ENCODE measurements around the gene RPS6KA5.
"Not testable (repeated sequence)": the region's sequence is repeated elsewhere in the genome, so short reads cannot be mapped to it uniquely, and the experiment has no call there.

Gene RPS6KA5

DNA sequence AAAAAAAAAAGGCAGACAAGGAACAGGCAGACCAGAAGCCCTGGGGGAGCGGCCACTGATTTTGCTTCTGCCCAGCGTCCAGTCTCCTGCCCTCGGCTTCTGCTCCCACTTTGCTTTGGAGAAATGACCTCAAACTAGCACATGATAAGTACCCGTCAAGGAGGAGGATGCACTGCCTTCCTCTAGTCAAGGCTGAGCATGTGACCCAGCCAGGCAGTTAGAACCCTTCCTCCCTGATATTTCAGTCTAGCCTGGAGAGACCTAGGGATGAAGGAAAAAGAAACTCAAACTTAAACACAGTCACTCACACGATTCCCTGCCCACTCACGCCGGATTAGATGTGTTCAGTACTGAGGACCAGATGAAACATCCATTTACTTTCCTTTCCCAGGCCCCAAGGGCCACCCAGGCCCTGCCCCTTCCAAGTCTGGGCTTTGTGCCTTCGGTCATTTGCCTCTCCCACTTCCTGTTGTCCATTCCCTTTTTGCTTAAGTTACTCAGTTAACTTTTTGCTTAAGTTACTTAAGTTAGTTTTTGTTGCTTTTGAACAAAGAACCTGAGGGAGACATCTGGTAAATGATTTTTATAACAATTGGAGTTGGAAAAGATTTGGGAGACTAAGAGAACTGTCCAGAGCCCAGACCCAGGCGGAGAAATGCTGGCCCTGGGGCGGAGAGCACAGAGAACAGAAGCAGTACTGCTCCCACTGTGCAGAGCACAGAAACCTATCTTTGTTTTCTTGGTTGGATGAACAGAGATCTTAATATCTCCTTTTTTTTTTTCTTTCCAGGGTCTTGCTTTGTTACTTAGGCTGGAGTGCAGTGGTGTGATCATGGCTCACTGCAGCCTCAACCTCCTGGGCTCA is 221.2 kb downstream of the RPS6KA5 start:
- no peak for DNase-seq (ENCODE audit: extremely low read depth in 1 of 2, low read depth in 1 of 2)

DNA sequence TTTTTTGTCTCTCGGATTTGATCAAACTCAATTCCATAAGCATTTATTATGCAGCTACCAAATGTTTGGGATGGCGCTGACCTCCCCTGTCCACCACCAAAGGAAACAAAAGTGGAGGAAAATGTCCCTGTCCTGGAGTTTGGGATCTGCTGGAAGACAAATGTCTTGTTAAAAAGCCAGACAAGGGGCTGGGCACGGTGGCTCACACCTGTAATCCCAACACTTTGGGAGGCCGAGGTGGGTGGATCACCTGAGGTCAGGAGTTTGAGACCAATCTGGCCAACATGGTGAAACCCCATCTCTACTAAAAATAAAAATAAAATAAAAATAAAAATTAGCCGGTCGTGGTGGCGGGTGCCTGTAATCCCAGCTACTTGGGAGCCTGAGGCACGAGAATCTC is 221.9 kb downstream of the RPS6KA5 start:
- DNase-seq (ENCODE audit: extremely low read depth in 1 of 2, low read depth in 1 of 2), result not testable (repeated sequence)

DNA sequence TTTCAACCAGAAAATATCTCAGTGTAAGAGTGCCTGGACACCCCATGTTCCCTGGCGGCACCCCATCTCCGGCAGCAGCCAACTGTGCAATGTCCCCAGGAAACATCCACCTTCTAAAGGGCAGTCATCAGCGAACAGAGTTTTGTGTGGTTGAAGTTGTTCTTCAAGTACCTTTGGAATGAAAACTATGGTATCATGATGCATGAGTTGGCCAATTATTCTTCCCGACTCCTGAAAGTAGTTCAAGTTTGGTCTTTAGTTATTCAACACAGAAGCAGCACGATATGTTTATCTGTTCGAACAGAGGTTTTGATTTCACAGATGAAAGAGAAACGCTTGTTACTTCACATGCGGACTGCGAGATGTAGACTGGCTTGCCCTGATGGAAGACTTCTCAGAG is 223.1 kb downstream of the RPS6KA5 start:
- no peak for DNase-seq (ENCODE audit: extremely low read depth in 1 of 2, low read depth in 1 of 2)

DNA sequence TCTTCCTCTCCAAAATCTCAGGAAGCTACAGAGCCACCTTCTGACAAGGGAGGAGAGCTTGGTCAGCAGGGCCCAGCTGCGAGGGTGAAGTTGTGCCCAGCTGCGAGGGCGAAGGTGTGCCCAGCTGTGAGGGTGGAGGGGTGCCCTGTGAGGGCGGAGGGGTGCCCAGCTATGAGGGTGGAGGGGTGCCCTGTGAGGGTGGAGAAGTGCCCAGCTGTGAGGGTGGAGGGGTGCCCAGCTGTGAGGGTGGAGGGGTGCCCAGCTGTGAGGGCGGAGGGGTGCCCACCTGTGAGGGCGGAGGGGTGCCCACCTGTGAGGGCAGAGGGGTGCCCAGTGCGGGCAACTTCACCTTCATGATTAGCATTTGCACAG is 223.8 kb downstream of the RPS6KA5 start:
- DNase-seq (ENCODE audit: extremely low read depth in 1 of 2, low read depth in 1 of 2), result no peak

DNA sequence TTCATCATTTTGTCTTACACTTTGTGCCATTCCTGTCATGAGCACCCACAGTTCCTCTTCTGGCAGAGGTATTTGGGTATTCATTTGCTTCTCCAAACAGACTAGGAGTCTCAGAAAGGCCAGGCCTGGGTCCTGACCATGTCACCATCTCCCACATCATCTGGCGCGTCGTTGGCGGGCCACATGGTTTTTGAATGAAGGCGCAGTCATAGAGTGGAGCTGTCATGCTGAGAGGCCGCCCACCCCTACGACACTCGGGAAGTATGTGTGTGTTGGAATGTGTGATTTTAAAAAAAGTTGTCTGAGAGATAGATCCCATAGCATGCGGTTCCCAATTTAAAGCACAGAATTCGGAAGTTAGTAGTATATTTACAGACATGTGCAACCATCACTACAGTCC is 228.6 kb downstream of the RPS6KA5 start:
- no peak for DNase-seq (ENCODE audit: extremely low read depth in 1 of 2, low read depth in 1 of 2)

DNA sequence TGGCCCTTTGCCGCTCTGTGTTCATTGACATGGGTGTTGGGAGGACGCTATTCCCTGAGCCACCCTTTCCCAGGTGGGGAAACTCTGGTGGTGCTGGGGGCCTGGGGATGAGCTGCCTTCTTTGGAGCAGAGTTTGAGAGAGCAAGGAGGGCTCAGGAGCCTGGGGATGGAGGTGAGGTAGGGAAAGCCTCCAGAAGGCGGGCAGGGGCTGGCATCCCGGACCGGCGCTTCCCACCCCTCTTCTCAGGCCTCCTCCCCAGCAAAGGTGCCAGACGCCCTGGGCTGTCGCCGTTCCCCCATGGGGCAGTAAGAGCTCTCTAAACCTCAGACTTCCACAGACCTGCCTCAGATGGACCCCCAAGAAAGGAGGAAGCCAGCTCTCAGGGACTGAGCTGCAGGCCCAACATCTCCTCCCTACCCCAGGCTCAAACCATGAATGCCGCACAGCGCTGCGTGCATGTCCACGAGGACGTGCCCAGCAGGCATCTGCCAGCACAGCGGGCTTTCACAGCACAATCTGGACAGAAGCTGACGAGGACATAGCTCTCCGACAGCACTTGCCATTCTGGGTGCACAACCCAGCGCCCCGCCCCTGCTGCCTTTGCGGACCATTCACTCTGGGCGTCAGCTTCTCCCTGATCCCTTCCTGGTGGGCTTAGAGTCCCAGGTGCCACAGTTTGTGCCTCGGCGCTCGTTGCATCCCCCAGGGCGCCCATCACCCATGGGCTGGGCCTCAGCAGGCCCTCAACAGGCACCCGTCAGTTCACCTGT is 229.3 kb downstream of the RPS6KA5 start:
- DNase-seq (ENCODE audit: extremely low read depth in 1 of 2, low read depth in 1 of 2), result no peak

DNA sequence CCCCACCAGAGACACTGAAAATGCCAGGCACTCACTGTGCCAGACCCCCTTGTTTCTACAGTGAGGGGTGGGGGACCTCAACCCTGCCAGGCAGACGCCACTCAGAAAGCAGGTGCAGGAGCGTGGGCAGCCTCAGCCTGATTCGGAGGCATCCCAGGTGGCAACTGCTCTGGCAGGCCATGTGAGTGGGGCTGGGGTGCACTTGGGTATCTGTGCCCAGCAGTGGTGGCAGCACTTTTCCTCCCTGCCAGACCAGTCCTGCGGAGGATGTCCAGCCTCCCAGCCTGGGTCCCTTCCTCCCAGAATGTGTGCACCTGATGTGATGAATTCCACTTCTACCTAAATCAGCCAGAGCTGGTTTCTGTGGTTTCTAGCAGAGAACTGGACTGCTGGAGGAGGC is 230.8 kb downstream of the RPS6KA5 start:
- DNase-seq (ENCODE audit: extremely low read depth in 1 of 2, low read depth in 1 of 2), result no peak

DNA sequence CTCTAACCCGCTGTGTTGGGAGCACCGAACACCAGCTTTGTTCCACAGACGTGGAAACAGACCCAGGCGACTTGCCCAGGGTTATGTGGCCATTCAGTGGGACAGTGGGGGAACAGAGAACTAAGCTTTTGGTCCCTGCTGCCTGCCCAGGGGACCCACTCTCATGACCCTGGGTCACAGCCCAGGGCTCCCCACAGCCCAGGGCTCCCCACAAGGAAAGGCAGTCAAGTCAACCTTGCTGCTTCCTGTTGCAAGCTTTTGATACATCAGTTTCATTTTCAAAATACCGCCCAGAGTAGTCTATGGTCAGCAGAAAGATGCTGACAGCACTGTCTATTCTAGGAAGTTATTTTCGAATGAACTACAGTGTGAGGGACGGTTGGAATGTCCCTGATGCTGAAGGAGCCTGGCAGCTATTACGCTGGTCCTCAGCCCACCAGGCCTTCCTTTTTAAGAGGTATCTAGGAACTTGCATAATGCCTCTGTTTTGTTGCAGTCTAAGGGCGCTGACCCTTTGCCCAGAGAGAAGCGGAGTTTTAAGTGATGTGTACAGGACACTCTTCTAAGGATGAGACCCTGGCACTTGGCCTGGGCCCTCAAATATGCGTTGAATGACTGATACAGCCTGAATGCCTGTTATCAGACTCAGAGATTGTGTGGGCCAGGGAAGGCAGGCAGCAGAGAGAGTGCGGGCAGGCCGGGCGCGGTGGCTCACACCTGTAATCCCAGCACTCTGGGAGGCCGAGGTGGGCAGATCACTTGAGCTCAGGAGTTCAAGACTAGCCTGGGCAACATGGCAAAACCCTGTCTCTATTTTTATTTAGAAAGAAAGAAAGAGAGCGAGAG is 231.6 kb downstream of the RPS6KA5 start:
- DNase-seq (ENCODE audit: extremely low read depth in 1 of 2, low read depth in 1 of 2), result no peak

DNA sequence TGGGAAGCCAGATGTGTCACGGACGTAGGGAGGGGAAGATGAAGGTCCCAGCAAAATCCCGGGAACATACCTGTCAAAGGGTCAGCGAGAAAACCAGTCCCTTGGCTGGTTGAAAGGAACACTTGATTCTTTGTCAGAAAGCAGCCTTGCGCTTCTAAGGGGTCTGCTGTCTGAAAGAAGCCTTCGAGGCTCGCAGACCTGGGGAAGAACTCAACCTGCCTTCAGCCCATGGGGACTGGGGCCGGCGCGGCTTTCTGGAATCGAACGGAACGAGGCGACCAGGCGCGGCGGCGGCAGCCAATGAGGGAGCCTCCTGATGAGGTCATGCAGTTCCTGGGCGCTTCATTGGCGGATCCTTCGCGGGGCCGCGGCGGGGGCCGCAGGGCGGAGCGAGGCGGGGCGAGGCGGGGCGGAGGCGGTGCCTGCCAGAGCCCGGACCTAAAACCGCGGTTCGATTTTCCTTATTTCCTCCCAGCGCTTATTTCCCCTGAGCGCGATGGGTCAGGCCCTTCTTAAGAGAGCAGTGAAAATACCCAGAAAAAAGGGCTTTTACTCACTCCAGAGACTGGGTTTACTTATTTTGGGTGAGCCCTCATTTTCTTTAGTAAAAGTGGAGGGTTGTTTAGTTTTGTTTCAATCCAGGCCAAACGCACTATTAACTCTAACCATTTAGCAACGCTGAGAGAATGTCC is 232.4 kb downstream of the RPS6KA5 start:
- DNase-seq (ENCODE audit: extremely low read depth in 1 of 2, low read depth in 1 of 2), result peak; percentile 70 to 84

DNA sequence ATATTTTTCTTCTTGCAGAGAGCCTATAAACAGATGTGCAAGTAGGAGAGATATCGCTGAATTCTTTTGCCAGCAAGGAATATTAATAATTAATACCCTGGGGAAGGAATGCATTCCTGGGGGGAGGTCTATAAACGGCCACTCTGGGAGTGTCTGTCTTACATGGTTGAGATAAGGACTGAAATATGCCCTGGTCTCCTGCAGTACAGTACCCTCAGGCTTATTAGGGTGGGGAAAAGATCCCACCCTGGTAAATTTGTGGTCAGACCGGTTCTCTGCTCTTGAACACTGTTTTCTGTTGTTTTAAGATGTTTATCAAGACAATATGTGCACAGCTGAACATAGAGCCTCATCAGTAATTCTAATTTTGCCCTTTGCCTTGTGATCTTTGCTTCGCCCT is 236.9 kb downstream of the RPS6KA5 start:
- not testable (repeated sequence) for DNase-seq (ENCODE audit: extremely low read depth in 1 of 2, low read depth in 1 of 2)

DNA sequence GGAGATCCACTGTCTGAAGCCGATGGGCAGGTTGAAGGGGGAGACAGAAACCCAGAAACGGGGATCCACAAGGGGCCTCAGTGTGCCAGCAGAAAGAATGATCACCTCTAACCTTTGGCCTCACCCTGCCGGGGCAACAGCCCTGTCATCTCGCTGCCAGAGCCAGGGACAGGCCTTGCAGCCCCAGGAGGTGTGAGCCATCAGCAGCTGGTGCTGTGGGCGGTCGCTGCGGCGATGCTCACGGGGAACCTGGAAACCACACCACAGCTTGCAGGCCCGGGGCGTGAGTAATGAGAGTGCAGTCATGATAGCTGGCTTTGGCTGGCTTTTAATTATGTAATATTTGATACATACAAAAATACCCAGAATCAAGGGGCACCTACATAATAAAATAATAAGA is 239.5 kb downstream of the RPS6KA5 start:
- DNase-seq (ENCODE audit: extremely low read depth in 1 of 2, low read depth in 1 of 2), result peak; percentile 31 to 41

DNA sequence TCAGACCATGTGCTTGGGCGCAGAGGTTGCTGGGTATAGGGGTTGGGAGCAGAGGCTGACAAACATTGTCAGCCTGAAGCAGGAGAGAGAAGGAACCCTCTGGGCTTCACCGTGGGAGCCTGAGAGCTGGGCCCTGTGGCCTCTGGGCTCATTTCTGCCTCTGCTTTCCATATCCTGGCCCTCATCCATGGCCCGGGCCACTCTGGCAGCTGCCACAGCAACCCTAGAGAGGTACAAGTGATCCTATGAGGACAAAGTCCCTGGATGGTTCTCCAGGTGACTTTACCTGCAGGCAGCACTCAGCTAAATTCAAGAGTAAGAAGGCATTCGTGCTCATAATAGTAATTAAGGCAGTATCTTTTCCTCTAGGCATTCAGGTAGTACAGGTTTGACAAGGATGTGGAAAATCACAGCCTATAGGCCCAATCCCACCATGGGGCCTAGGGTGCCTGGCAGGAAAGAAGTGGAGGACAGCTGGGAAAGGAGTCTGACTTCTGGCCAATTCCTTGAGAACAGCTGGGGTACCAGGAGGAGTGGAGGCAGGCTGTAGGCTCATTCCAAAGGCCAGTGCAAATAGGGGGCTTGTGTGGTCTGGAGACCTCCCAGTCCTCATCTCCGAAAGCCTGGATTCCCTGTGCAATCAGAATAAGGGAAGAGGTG is 240.6 kb downstream of the RPS6KA5 start:
- no peak for DNase-seq (ENCODE audit: extremely low read depth in 1 of 2, low read depth in 1 of 2)

DNA sequence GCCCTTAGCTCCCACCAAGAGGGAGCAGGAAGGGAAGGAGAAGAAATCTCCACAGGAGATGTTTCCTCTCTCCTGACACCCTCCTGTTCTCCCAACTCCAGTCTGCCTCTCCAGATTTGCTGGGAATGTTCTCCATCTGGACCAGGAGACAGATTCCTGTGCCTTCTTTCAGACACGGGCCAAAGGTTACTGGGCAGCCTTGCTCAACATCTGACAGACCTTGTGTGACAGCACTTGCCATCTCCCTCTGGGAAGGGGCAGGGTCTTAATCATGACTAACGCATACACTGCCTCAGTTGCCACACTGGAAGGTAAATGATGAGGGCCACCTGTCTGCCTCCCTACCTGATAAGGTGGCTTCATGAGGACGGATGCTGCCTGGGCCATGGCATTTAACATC is 241.7 kb downstream of the RPS6KA5 start:
- DNase-seq (ENCODE audit: extremely low read depth in 1 of 2, low read depth in 1 of 2), result no peak

DNA sequence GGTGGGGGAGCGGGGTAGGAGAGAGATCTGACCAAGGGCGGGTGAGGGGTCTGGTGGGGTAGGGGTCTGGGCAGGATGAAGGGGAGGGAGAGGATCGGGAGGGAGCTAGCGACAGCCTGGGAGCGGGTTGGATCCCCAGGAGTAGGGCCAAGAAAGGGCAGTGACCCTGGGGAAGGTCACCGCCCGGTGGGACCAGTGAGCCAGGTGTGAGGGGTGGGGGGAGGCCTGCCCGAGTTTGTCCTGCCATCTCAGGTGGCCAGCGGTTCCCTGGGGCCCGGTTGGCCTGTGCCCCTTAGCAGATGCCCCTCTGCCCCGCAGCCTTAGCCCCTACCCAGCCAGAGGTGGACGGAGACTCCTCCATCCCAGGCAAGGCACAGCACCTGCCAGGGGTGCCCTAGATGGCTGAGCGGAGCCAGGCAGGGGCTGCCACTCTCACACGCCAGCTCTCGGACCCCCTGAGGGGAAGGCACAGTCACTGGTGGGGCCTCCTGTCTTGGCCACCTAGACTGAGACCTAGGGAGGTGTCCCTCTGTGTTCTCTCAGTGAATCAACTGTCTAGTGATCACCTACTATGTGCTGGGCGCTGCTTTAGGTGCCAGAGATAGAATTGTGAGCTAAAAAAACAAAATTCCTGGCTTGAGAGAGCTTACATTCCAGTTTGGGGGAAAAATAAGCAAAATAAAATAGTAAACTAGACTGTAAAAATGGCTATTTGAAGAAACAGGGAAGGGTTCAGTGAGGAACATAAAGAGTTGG is 243.6 kb downstream of the RPS6KA5 start:
- no peak for DNase-seq (ENCODE audit: extremely low read depth in 1 of 2, low read depth in 1 of 2)

DNA sequence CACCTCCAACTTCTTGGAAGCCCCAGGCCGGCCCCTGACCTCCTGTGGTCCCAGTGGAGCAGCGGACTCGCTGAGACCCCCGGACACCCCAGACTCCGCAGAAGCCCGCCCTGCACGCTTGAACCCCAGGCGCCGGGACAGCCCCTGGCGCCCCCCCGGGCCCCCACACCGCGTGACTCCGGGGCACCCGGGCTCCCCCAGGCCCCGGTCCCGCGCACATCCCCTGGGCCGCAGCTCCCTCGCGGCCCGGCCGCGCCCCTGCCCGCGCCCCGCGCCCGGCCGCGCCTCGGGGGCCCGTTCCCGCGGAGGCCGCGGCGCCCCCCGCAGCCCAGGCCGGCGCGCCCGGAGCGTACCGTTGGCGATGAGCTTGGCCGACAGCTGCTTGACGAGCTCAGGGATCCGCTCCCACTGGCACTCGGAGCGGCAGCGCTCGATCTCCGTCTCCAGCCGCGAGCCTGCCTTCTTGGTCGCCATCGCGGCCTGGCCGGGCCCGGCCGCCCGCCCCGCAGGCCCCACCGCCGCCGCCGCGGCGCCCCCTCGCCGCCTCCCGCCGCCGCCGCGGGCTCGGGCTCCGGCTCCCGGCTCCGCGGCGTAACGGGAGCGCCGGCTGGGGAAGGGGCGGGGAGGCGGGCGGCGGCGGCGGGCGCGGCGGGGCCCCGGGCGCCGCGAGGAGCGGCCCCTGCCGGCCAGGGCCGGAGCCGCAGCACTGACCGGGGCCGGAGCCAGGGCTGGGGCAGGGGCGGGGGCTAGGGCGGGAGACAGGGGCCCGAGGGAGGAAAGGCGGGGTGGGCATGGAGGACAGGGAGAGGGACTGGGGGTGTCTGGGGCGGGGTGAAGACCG is 244.4 kb downstream of the RPS6KA5 start, which contains the start of gene TTC7B:
TSS of gene TTC7B (minus strand) at position 609 of the 841 bp plus-strand sequence. CDS start at position 474, 135 bp downstream.
- DNase-seq (ENCODE audit: extremely low read depth in 1 of 2, low read depth in 1 of 2), result no peak

DNA sequence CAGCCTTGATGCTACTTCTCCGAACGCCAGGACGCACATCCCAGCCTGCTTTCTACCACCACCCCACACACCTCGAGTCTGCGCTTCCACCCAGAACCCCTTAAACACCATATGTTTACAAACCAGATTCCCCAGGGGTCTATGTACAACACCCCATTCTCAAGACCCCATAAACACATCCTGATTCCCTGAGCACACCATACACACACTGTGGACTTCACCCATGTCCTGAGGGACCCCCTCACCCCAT is 244.9 kb downstream of the RPS6KA5 start:
- no peak for DNase-seq (ENCODE audit: extremely low read depth in 1 of 2, low read depth in 1 of 2)

DNA sequence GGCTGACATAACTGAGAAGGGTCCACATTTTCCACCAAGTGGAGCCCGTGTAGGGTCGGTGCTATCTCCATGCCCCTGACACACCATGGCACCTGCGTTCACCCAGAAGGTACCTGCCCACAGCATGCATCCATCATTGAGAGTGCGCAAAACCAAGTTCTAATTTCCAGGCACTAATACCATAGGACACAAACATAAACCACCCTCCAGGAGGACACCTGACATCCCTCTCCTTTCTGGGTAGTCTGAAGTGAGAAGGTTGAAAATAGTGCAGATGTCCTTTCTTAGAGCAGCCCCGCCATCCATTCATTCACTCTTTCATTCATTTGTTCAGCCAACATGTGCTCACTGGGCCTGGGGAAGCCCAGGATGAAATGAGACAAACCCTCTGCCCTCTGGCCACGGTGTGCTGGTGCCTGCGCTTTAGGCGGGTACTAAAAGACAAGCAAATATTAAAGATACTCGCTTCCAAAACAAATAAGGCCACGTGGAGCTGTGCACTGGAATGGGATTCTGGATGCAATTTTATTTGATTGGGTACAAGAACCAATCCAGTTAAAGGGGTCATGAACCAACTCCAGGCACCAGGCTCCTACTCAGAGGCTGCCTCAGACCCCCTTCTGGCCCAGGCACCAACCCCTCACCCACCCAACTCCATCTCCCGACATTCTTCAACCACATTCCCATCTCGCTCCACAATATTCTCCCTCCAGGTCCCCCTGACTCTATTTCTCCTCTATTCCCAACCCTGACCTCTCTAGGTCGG is 245.5 kb downstream of the RPS6KA5 start:
- no peak for DNase-seq (ENCODE audit: extremely low read depth in 1 of 2, low read depth in 1 of 2)

DNA sequence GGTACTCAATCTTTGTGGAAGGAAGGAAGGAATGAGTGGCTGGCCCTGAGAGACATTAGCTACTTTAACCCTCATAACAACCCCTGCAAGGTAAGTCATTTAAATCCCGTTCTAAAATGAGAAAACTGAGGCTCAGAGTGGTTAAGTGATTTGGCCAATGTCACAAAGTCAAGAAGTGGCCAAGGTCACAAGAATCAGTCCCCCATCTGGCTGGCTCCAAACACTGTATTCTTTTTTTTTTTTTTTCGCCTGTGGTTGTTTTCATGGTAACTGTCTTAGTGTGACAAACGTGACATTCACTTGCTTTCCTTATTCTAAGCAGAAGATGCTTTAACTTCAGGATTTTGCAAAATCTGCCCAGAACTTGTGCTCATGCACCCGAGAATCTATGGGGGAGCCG is 247.0 kb downstream of the RPS6KA5 start:
- DNase-seq (ENCODE audit: extremely low read depth in 1 of 2, low read depth in 1 of 2), result no peak
